Kidney (tissue), 14 donors: ENCODE data around the gene MNT. TPM values are rescaled to one million over a fixed set of nuclear protein-coding genes. Genes with fewer than 3 reads are reported as not detected.

Experiments
- DNase-seq, 5 donors: peaks; one replicate each; pipeline ENCODE4 v3.0.0-alpha.2; 2013 to 2020
- FAIRE-seq: peaks from 2 replicates; lab custom pipeline; 2012; peaks lifted over from hg19 to GRCh38; lab: Jason Lieb, UNC
- H3K27ac ChIP-seq, 2 donors: one replicate each; pipeline ENCODE4 v1.7.0; 2013; ENCODE audit warnings: low read depth in 2 of 2, low read length in 2 of 2, inconsistent platforms in 1 of 2
- H3K27me3 ChIP-seq: one replicate; pipeline ENCODE4 v1.7.1; 2013; ENCODE audit warnings: low read length, inconsistent platforms; ENCODE audit not compliant: control insufficient read depth, insufficient read depth
- H3K36me3 ChIP-seq, 3 donors: one replicate each; pipeline versions ENCODE4 v1.7.0 to v1.7.1; 2013; ENCODE audit warnings: low read length in 3 of 3, control low read depth in 1 of 3, inconsistent platforms in 1 of 3; ENCODE audit not compliant: insufficient read depth in 3 of 3, control insufficient read depth in 2 of 3
- H3K4me1 ChIP-seq, 3 donors: one replicate each; pipeline versions ENCODE4 v1.7.0 to v1.7.1; 2013; ENCODE audit warnings: low read length in 3 of 3, inconsistent platforms in 1 of 3, low read depth in 1 of 3; ENCODE audit not compliant: control insufficient read depth in 2 of 3, insufficient read depth in 2 of 3
- H3K4me3 ChIP-seq, 3 donors: one replicate each; pipeline versions ENCODE4 v1.7.0 to v1.8.1; 2013; ENCODE audit warnings: low read length in 3 of 3, control low read depth in 1 of 3, inconsistent platforms in 1 of 3
- H3K9ac ChIP-seq, 3 donors: one replicate each; pipeline versions ENCODE4 v1.7.0 to v1.7.1; 2013; ENCODE audit warnings: low read length in 3 of 3, control low read depth in 1 of 3, inconsistent platforms in 1 of 3
- H3K9me3 ChIP-seq, 3 donors: one replicate each; pipeline versions ENCODE4 v1.7.0 to v1.7.1; 2013; ENCODE audit warnings: low read length in 3 of 3, control low read depth in 1 of 3, inconsistent platforms in 1 of 3; ENCODE audit not compliant: control insufficient read depth in 2 of 3, insufficient read depth in 1 of 3
- intact Hi-C: fragments of 100-400 bp; cut with DNase I; formaldehyde crosslinking; loops from one replicate; pipeline ENCODE4 v1.11.1; 2022
- polyA plus RNA-seq: library from polyadenylated mRNA; stranded (reverse); fragments of 350-450 nt; fragmentation: Illumina TruSeq; extraction: RNeasy Lipid Tissue Mini Kit (QIAGEN cat#74804); gene quantifications from one replicate; pipeline ENCODE4 v1.2.3, GENCODE V29; 2014; ENCODE audit warnings: low read depth, low replicate concordance; ENCODE audit not compliant: insufficient read depth
- total RNA-seq: library from RNA; stranded (reverse); fragmentation: NEBNext Ultra II Directional; extraction: Animal tissue kit (Norgen Biotek cat#: 25700); gene quantifications from one replicate; pipeline ENCODE4 v1.2.1, GENCODE V29; 2021
- TF ChIP-seq, protein P1 (sequence below): IDR thresholded peaks from 3 replicates; pipeline ENCODE4 v1.5.1; 2012; ENCODE audit warnings: mild to moderate bottlenecking, moderate library complexity, borderline replicate concordance; ENCODE audit not compliant: insufficient read depth; ENCODE audit errors: extremely low read depth
- donor health status: control.
- donor health status: control.
- donor health status: control.
- donor health status: control.
- donor health status: control.
- donor health status: DM: yes; HTN: yes; CAD: no.
- donor health status: Normal renal cell carcinoma (clear cell type).

Gene MNT
- total and polyA plus RNA-seq, 2 donors from 2014 or later: 3.7 to 39.8 TPM

DNA sequence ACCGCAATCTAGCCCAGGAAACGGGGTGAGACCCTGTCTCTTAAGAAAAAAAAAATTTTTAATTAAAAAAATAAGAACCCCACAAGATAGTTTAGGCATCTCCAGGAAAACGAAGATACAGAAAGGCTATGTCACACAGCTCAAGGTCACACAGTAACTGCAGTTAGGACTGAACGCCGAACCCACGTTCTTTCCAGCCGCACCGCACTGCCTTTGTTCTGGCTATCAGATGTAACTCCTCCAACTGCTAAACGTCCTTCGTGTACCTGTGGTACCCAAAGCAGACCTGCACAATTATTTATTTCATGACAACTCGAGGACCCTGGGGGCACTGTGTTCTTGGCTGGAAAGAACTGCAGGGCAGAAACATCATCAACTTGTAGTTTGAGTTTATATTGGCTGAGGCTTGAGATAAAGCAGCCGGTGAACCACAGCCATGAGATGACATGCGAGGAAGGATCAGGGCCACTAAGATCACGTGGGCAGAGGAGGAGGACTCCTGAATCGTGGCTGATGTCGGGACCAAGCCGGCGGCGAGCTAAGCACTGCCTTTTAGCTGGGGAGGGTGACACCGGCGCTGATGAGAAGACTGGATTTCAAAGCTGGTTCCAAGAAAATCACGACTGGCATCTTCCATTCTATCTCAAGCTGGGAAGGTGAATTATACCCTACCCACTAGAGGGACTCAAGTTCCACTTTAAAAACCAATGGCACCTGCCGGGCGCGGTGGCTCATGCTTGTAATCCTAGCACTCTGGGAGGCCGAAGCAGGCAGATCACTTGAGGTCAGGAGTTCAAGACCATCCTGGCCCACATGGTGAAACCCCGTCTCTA is 20.7 kb upstream of the MNT start:
- Histone ChIP-seq H3K4me3 (no peak overlapping the region), H3K27ac (no peak overlapping the region), H3K36me3 (peaks cover 0 to 17% (median 8%) of the 10 kb centered on the region in 3 donors), H3K9me3 (no peaks in the 10 kb centered on the region), H3K9ac (no peak overlapping the region), H3K27me3 (no peaks in the 10 kb centered on the region), H3K4me1 (peaks cover 0 to 3% (median 0%) of the 10 kb centered on the region in 3 donors)
- no peak for FAIRE-seq
- intact Hi-C loops: no loop called here
- TF ChIP-seq, protein P1, sequence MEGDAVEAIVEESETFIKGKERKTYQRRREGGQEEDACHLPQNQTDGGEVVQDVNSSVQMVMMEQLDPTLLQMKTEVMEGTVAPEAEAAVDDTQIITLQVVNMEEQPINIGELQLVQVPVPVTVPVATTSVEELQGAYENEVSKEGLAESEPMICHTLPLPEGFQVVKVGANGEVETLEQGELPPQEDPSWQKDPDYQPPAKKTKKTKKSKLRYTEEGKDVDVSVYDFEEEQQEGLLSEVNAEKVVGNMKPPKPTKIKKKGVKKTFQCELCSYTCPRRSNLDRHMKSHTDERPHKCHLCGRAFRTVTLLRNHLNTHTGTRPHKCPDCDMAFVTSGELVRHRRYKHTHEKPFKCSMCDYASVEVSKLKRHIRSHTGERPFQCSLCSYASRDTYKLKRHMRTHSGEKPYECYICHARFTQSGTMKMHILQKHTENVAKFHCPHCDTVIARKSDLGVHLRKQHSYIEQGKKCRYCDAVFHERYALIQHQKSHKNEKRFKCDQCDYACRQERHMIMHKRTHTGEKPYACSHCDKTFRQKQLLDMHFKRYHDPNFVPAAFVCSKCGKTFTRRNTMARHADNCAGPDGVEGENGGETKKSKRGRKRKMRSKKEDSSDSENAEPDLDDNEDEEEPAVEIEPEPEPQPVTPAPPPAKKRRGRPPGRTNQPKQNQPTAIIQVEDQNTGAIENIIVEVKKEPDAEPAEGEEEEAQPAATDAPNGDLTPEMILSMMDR: no peak
- peak in 2 of 5 donors; percentile 41 to 55 for DNase-seq

DNA sequence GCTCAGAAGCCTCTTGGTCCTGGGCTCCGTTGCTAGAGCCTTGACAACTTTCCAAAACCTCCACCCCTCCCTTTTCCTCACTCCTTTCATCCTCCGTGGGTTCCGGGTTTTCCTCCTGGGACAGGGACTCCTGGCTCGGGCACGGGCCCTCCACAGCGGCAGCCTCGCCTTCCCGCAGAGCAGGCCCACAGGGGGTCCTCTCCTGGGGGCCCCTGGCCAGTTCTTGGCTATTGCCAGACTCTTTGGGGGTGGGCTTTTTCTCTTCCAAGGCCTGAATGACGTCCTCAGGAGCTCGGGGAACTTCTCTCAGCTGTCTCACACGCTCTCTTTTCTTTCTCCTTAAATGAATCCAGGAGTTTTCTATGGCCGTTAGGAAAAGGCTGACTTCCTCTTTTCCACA is 19.3 kb upstream of the MNT start:
- intact Hi-C loops: no loop called here
- FAIRE-seq: no peak
- Histone ChIP-seq H3K27ac (no peak overlapping the region), H3K9me3 (no peaks in the 10 kb centered on the region), H3K36me3 (peaks cover 0 to 17% (median 8%) of the 10 kb centered on the region in 3 donors), H3K4me1 (peaks cover 0 to 3% (median 0%) of the 10 kb centered on the region in 3 donors), H3K4me3 (no peak overlapping the region), H3K9ac (no peak overlapping the region), H3K27me3 (no peaks in the 10 kb centered on the region)
- DNase-seq: no peak
- TF ChIP-seq, protein P1: no peak

DNA sequence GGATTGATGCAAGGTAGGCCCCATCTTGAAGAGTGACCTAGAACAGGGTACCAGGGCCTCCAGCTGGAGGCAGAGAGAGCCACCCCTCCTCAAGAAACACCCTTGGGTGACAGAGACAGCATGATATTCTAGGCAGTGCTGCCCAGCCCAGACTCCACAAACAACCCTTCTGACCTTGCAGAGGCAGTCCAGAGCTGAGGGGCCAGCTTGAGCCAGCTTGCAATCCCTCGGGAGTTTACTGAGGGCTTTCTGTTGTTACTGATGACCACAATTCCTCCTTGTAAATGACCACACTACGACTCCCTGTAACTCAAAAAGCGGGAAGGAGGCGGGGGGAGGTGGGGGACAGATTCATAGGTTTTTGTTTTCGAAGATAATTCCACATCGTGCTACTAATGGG is 18.6 kb upstream of the MNT start:
- TF ChIP-seq, protein P1: no peak
- H3K9me3 ChIP-seq: no peaks in the 10 kb centered on the region
- DNase-seq: no peak
- intact Hi-C loops: loop anchor here (5.0 kb wide), 1 partner anchor 37 kb away; no protein-coding TSS in a partner anchor
- no peaks in the 10 kb centered on the region for H3K27me3 ChIP-seq
- peak overlapping the region; percentile 46 to 70 for H3K27ac ChIP-seq
- H3K4me3 ChIP-seq: no peak overlapping the region
- peaks cover 0 to 3% (median 0%) of the 10 kb centered on the region in 3 donors for H3K4me1 ChIP-seq
- H3K36me3 ChIP-seq: peaks cover 0 to 22% (median 8%) of the 10 kb centered on the region in 3 donors
- no peak for FAIRE-seq
- H3K9ac ChIP-seq: no peak overlapping the region
